Activated CD8-positive, alpha-beta memory T cell treated with anti-CD3 and anti-CD28 coated beads, Interleukin-2, amount 50 U/mL, for 1 hour (primary cell): ENCODE data around the gene UBL4A.
"Not testable (repeated sequence)": the region's sequence is repeated elsewhere in the genome, so short reads cannot be mapped to it uniquely, and the experiment has no call there.

Experiments
- DNase-seq: peaks from one replicate; pipeline ENCODE4 v3.0.0-alpha.2; 2020; ENCODE audit errors: extremely low read depth

UBL4A gene

DNA sequence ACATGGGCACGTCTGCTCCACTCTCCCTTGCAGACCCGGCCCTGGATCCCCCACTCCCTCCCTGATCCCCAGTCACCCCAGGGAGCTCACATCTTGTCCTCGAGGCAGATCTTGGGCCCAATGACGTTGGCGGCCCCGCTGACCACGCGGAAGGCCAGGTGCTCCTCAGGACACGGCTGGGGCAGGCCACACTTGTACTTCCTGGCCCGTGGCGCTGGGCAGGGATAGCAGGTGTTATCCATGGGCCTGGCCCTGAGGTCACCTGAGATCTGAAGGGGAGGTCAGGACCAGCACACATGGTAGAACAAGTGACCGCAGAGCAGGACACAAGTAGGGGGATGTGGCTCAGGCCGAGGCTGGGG is 21.9 kb upstream of the UBL4A start:
- no peak for DNase-seq

DNA sequence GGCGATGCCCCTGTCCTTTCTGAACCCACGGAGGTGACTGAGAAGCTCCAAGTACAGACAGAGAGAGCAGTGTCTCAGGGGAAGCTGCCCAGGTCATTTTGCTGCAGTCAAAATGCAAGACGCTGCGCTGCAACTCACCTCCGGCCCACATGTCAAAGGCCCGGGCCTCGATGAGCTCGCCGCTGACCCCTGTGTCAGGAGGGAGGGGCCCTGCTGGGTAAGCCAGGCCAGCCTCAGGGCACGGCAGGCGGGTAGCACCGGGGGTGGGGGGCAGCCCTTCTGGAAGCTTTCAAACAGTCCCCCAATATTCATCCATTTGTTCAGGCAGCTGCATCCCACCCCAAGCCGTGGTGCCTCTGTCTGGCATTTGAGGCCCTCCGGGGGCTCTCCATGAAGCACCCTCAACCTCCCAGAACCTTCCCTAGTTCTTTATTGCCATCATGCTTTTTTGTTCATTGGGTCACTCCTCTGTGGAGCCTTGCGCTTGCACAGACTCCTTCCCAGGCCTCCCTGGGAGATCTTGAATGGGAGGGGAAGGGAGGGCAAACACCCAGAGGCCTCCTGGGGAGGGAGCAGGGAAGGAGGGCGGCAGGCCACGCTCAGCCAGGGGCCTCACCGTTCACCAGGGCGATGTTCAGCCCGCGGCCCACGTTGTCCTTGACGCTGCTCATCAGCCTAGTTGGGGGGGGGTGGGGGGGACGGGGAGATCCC is 21.4 kb upstream of the UBL4A start:
- no peak for DNase-seq

- no peak for DNase-seq
Measured at GRCh38 chrX:154506483-154507332, 20.3 kb upstream of the UBL4A start.

- DNase-seq = no peak
Measured at GRCh38 chrX:154505734-154506133, 19.3 kb upstream of the UBL4A start.

GRCh38 chrX:154502989-154503388 is 16.6 kb upstream of the UBL4A start:
- DNase-seq = no peak

DNA sequence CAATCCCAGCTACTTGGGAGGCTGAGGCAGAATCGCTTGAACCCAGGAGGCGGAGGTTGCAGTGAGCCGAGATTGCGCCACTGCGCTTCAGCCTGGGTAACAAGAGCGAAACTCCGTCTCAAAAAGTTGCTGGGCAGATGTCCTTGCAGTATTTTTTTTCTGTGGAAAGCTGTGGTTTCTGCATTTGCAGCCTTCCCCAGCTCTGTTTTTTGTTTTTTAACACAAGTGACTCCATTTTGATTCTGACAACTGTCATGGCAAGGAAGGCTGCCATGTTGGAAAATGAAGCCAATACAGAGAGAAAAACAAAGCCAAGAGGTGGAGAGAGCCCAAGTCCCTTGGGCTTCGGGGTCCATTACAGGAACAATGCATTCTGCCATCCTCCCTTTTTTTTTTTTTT is 15.7 kb upstream of the UBL4A start:
- DNase-seq = no peak

DNA sequence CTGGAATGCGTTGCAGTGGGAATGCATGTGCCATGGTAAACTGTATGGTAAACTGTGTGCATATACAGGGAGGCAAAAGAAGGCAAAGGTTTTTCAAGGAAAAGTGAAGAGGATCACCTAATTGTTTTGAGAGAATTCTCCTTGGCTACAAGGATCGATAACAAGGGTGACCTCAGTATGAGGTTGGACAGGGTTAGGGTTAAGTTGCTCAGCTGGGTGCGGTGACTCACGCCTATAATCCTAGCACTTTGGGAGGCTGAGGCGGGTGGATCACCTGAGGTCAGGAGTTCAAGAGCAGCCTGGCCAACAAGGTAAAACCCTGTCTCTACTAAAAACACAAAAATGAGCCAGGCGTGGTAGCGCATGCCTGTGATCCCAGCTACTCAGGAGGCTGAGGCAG is 15.0 kb upstream of the UBL4A start:
- not testable (repeated sequence) for DNase-seq

DNA sequence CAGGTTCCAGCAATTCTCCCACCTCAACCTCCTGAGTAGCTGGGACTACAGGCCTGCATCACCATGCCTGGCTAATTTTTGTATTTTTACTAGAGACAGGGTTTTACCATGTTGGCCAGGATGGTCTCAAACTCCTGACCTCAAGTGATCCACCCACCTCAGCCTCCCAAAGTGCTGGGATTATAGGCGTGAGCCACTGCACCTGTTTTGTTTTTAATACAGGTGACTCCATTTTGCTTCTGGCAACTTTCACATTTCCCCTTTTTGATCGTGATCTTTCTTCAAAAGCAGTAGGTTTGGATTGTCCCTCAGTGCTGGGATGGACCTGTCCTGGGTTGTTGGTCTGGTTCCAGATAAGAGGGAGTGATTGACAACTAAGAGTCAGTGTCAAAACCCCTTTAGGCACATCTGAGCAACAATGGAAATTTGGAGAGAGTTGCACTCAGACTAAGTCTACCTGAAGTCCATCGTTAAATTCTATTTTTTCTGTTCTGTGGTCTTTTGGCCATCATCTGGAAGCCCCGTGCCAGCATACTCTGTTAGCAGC is 10.2 kb upstream of the UBL4A start:
- not testable (repeated sequence) for DNase-seq

DNA sequence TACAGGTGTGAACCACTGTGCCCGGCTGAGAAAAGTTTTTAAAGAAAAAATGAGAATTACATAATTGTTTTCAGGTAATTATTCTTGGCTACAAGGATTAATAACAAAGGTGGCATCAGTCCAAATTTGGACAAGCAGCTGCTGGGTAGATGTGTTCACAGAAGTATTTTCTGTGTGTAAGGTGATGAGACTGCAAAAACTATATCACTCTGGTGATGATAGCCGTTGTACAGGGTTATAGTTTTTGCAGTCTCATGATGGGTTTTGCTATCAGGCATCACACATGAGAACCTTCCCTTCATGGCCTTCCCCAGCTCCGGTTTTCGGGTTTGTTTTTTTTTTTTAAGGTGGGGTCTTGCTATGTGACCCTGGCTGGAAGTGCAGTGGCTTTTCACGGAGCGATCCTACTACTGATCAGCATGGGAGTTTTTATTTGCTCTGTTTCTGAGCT is 9.1 kb upstream of the UBL4A start:
- no peak for DNase-seq

DNA sequence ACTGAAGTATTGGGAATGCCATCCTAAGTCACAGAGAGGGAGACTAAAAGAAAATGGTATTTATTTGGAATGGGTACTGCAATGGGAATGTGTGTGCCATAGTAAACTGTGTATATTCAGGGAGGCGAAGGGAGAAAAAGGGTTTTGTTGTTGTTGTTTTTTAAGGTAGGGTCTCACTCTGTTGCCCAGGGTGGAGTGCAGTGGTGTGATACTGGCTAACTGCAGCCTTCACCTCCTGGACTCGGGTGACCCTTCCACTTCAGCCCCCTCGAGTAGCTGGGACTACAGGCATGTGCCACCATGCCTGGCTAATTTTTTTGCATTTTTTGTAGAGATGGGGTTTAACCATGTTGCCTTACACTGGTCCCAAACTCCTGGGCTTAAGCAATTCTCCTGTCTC is 8.3 kb upstream of the UBL4A start:
- no peak for DNase-seq

- DNase-seq = peak; percentile 67
Measured at GRCh38 chrX:154490414-154491083, 4.1 kb upstream of the UBL4A start, which contains the start of gene SLC10A3. SLC10A3 (minus strand) TSS chrX:154490629; CDS start chrX:154488940, 1,689 bp downstream.

GRCh38 chrX:154490021-154490413 is 3.6 kb upstream of the UBL4A start:
- no peak for DNase-seq

DNA sequence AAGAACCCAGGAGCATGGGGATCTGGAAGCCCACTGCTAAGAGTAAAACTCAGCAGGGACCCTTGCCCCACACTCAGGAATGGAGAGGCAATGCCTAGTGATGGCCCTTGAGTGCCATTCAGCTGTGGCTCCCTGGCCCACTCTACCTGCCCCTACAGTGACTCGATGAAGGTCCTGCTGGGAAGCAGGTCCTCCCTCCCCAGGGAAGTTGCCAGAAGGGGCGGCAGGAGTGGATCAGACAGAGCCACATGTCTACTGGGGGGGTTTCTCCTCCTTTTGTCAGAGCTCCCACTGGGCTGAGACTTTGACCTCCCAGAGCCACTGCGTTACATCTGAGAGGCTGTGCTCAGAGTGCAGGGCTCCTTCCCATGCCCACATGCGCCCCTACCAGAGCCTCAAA is 2.8 kb upstream of the UBL4A start:
- DNase-seq = no peak

- DNase-seq = no peak
Measured at GRCh38 chrX:154488336-154489075, 2.1 kb upstream of the UBL4A start.

DNA sequence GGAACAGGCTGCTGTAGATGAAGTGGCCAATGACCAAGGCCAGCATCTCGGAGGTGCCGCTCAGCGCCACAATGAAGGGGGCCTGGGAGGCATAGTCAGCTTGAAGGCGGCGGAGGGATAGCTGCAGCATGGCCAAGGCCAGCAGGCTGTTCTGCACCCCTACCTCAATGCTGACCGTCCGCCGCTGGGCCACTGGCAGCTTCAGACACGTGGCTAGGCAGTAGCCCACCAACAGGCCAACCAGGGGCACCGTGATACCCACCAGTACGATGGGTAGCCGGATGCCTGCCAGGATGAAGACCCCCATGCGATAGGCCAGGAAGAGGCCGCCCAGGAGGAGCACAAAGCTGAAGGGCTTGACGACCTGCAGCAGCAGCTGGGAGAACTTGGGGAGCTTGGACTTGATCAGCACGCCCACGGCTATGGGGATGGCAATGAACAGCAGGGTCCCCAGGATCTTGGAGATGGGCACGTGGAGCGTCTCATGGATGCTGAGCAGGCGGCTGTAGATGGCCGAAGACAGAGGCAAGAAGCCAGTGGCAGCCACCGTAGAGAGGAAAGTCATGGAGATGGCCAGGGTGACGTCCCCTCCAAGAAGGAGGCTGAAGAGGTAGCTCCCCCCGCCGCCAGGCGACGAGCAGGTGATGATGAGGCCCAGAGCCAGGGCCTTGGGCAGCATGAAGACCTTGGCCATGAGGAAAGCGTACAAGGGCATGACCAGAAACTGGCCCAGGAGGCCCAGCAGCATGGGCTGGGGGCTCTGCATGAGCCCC is 1.3 kb upstream of the UBL4A start:
- DNase-seq = no peak

DNA sequence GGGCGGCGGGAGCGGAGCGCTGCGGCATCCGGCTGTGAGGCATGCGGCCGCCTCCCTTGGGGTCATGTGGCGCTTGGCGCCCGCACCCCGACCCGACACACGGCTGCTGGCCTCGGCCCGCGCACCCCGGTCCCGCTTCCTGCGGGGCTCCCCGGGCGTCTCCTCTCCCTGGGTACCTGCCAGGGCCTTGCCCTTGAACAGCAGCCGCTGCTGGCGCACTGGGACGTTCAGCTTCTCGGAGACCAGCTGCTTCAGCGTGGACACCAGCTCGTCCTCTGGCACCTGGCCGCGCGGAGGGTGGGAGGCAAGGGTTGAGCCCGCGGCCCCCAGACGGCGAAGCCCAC is 391 bp downstream of the UBL4A start:
- DNase-seq = no peak

DNA sequence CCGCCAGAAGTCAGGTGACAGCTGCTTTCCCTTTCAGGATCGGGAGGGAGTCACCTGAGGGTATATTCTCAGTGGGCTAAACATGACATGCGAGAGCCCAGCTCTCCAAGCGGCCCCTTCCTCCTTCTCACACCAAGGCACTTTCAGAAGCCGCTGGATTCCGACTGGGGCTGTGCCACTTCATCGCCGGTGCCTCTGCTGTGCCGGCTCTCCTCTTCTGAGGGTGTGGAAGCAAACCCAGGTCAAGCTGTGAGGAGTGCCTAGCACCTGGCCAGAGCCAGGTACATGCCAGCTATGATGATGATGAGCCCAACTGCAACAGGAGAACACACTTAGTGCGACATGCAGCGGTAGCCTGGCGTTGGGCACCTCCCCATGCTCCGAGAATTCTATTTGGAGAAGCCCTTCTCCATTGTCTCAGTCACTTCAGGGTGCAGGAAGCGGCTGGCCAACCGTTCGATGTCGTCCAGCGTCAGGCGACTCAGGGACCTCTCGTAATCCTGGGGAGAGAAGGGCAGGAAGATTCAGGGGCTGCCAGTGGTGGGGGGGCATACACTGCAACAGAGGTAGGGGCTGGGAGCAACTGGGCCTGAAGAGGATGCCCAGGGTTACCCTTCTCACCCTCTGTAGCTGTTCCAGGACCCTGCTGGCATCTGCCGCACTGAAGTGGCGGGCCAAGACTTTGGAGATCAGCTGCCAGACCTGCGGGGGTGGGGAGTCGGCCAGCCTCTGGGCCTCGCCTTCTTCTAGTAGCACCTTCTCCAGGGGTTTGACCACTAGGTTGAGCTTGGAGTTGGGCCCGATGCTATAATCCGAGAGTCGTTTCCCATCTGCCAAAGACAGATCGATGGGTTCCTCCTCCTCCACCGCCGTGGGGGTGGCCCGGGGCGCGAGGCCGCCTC is 1.0 kb downstream of the UBL4A start:
- DNase-seq = no peak

DNA sequence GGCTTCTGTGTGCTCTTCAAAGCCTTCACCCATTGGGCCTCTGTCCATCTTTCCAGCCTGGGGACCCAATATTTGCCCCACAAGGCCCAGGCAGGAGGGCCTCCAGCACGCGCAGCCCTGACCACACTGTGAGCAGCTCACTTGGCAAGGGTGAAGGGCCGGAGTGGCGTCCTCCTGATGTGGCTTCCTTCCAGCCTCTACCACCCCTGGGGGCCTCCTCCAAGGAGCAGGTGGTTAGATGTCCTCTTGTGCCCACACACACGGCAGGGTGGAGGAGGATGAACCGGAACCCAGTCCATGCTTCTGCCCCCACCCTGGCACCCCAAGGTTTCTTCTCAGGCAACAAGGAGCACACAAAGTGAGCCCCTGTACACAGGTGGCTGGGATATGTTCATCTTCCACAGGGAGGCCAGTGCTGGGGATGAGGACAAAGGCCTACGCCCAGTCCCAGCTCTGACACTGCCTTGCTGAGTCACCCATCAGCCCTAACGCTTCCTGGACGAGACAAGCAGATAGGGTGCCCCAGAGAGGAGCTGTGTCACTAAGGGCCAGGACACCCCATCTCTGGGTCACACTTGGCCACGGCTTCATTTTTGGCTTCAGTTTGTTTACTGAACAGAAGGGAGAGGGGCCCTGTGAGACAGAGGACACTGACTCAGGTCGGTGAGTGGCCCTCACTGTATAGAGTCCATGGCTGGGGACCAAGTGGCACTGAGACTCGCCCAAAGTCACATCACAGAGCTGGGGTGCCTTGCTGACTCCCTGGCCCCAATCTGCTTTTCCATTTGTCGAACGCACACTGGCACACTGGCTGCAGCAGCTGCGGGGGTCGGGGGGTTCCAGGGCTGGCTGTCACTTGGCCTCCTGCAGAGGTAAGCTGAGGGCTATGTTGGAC is 1.9 kb downstream of the UBL4A start:
- no peak for DNase-seq

GRCh38 chrX:154483325-154483724 is 3.1 kb downstream of the UBL4A start:
- no peak for DNase-seq
